Measurements from ENCODE around the gene MGST1.
A peak's percentile ranks its signal among the peaks of the same experiment; 100 is the strongest.
"Not testable (repeated sequence)": the region's sequence is repeated elsewhere in the genome, so short reads cannot be mapped to it uniquely, and the experiment has no call there.

The MGST1 gene

DNA sequence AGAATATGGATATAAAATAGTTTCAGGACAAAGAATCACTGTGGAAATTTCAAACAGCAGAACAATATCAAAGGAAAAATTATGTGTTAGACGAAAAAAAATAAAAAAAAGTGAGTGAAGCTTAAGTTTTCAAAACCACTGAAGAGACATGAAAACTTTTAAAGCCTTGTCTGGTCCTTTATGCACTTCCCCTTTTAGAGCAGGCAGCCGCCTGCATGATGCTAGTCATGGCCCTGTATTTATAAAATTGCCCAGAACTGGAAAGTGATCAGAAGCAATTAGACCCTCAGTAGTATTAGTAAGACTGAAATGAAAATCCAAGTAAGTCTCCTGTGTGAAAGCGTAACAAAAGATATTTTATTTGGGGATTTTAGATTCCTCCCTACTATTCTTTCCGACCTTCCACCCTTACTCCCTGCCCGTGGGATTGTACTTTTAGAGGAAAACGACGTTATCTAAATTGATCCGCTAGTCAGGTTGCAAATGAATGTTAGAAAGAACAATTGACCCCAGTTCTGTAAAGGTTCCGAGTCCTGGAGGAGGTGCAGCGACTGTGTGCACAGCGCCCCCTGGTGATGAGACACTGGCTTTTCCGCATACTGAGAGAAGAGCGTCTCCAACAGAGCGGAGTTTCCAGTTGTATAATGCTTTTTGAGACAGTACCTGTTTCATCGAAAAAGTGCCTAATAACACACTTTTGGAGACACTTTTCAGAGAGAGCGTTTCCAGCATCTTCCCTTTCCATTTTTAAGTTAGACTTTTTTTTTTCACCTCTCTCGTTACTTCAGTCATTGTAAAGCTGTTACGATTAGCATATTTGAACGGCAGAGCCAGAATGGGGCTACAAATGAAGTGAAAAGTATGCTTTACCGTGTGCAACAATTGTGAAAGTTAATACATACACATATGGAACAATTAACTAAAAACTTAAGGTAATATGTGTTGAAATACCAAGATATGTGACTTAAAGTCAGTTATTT lies 12.4 kb downstream of the MGST1 start:
- Histone ChIP-seq H3K36me3 (ENCODE audit: control insufficient read depth, insufficient read depth, low read length) (no peaks in the 10 kb centered on the region), H3K9ac (ENCODE audit: low read length) (no peak overlapping the region), H3K27me3 (ENCODE audit: control insufficient read depth, insufficient read depth, low read length) (no peaks in the 10 kb centered on the region), H3K4me1 (ENCODE audit: control insufficient read depth, insufficient read depth, low read length) (no peaks in the 10 kb centered on the region), H3K27ac (ENCODE audit: low read depth, low read length) (no peak overlapping the region), H3K4me3 (ENCODE audit: low read length) (no peak overlapping the region)

DNA sequence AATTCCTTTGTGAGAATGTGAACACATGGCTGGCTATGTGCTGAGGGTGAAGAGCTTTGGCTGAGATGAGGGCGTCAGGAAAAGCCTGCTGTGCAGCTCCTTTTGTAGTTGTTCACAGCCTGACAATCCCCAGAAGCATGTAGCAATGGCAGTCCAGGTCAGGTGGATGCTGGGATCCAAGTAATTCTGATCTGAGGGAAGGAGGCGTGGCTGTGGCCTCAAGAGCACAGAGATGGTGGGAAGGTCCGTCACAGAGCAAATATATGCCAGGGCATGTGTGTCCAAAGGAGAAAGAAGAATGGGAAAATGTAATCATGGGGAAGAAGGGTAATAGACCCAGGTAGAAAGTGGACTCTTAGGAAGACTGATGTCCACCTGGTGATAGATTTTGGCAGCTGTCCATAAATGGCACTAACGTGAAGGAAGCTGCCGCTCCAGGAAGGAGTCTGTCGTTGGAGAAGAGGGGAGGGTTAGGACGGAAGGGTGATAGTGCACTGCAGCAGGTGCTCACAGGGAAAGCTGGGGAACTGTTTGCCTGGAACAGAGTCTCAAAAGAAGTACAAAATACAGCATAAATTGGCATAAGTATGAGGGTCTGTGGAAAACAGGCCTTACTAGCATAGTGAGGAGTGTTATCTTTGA lies 13.8 kb downstream of the MGST1 start:
- H3K27ac ChIP-seq (ENCODE audit: low read depth, low read length) = no peak overlapping the region
- no peaks in the 10 kb centered on the region for H3K4me1 ChIP-seq (ENCODE audit: control insufficient read depth, insufficient read depth, low read length)
- no peak overlapping the region for H3K9ac ChIP-seq (ENCODE audit: low read length)
- H3K36me3 ChIP-seq (ENCODE audit: control insufficient read depth, insufficient read depth, low read length) = no peaks in the 10 kb centered on the region
- no peaks in the 10 kb centered on the region for H3K27me3 ChIP-seq (ENCODE audit: control insufficient read depth, insufficient read depth, low read length)
- no peak overlapping the region for H3K4me3 ChIP-seq (ENCODE audit: low read length)

DNA sequence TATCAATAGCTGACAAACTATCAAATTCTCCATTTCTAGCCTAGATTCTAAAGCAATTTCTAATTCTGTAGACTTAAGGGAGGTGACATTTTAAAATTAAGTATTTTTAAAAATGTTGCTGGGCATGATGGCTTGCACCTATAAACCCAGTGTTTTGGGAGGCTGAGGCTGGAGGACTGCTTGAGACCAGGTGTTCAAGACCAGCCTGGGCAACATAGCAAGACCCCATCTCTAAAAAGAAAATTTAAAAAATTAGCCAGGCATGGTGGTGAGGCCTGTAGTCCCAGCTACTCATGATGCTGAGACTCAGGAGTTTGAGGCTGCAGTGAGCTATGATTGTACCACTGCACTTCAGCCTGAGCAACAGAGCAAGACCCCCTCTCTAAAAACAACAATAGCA lies 15.1 kb downstream of the MGST1 start:
- H3K27ac ChIP-seq (ENCODE audit: low read depth, low read length) = no peak overlapping the region
- H3K4me3 ChIP-seq (ENCODE audit: low read length) = no peak overlapping the region
- no peaks in the 10 kb centered on the region for H3K4me1 ChIP-seq (ENCODE audit: control insufficient read depth, insufficient read depth, low read length)
- H3K36me3 ChIP-seq (ENCODE audit: control insufficient read depth, insufficient read depth, low read length) = no peaks in the 10 kb centered on the region
- H3K9ac ChIP-seq (ENCODE audit: low read length) = no peak overlapping the region
- no peaks in the 10 kb centered on the region for H3K27me3 ChIP-seq (ENCODE audit: control insufficient read depth, insufficient read depth, low read length)

DNA sequence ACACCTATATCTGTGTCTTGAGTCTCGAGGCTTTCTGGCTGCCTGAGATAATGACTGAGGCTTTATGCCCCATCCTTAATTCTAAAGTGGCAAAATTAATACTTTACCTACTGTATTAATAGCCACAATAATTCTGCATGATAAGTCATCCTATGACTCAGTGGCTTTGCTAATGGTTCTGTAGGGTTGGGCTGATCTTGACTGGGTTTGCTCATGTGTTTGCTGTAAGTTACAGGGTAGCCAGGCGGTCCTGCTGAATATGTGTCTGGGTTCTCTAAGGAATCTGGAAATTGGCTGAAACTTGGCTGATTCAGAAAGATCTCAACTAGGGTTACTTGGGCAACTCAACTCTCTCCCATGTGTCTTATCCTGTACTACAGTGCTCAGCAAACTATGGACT lies 21.7 kb downstream of the MGST1 start:
- no peak overlapping the region for H3K4me3 ChIP-seq (ENCODE audit: low read length)
- H3K4me1 ChIP-seq (ENCODE audit: control insufficient read depth, insufficient read depth, low read length) = no peaks in the 10 kb centered on the region

DNA sequence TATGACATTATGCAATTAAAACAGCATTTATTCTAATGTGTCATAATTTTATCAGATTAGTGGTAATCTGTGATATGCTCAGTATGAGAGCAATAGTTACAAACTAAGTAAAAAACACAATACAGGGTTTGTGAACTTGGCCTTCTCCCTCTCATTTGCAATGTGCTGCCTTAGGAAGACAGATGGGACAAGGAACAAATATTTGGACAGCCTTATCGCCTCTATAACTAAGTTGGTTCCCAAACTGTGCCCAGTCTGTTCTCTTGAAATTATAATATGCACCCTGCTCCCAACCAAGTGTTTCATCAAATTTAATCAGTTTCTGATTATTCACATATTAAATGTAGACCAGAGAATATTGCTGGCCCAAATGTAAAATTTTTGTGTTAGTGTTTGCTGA lies 22.7 kb downstream of the MGST1 start:
- Histone ChIP-seq H3K27ac (ENCODE audit: low read depth, low read length) (no peak overlapping the region), H3K36me3 (ENCODE audit: control insufficient read depth, insufficient read depth, low read length) (no peaks in the 10 kb centered on the region), H3K9ac (ENCODE audit: low read length) (no peak overlapping the region), H3K4me1 (ENCODE audit: control insufficient read depth, insufficient read depth, low read length) (no peaks in the 10 kb centered on the region), H3K4me3 (ENCODE audit: low read length) (no peak overlapping the region), H3K27me3 (ENCODE audit: control insufficient read depth, insufficient read depth, low read length) (no peaks in the 10 kb centered on the region)

More for the DNA sequence above, 21.7 kb downstream of the MGST1 start:
- no peaks in the 10 kb centered on the region for H3K36me3 ChIP-seq (ENCODE audit: control insufficient read depth, insufficient read depth, low read length)
- no peak overlapping the region for H3K9ac ChIP-seq (ENCODE audit: low read length)
- no peaks in the 10 kb centered on the region for H3K27me3 ChIP-seq (ENCODE audit: control insufficient read depth, insufficient read depth, low read length)
- no peak overlapping the region for H3K27ac ChIP-seq (ENCODE audit: low read depth, low read length)

DNA sequence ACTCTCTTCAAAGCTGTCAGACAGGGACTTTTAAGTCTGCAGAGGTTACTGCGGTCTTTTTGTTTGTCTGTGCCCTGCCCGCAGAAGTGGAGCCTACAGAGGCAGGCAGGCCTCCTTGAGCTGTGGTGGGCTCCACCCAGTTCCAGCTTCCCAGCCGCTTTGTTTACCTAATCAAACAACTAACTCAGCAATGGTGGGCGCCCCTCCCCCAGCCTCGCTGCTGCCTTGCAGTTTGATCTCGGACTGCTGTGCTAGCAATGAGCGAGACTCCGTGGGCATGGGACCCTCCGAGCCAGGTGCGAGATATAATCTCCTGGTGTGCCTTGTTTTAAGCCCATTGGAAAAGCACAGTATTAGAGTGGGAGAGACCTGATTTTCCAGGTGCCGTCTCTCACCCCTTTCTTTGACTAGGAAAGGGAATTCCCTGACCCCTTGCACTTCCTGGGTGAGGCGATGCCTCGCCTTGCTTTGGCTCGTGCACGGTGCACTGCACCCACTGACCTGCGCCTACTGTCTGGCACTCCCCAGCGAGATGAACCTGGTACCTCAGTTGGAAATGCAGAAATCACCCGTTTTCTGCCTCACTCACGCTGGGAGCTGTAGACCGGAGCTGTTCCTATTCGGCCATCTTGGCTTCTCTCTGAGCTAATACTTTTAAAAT lies 35.3 kb downstream of the MGST1 start:
- not testable (repeated sequence) for H3K4me3 ChIP-seq (ENCODE audit: low read length); H3K27ac ChIP-seq (ENCODE audit: low read depth, low read length); H3K9ac ChIP-seq (ENCODE audit: low read length); H3K27me3 ChIP-seq (ENCODE audit: control insufficient read depth, insufficient read depth, low read length); H3K4me1 ChIP-seq (ENCODE audit: control insufficient read depth, insufficient read depth, low read length); H3K36me3 ChIP-seq (ENCODE audit: control insufficient read depth, insufficient read depth, low read length)

DNA sequence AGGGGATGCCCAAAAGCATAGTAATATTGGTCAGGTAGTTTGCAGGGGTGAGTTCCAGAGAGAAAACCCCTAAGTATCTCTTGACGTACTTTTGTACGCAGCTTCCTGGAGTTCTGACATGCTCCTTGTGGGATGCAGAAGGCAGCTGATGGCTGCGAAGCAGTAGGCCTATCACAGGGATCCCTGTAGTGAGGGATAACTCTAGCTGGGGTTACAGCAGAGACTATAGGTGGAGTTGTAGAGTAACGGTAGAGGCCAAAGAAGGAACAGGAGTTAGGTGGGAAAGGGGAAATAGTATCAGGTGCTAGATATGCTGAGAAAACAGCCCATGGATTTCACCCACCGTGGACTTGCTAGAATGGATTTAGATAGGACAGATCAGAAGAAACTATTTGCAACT lies 37.3 kb downstream of the MGST1 start:
- no peak overlapping the region for H3K27ac ChIP-seq (ENCODE audit: low read depth, low read length)
- no peak overlapping the region for H3K9ac ChIP-seq (ENCODE audit: low read length)
- H3K27me3 ChIP-seq (ENCODE audit: control insufficient read depth, insufficient read depth, low read length) = no peaks in the 10 kb centered on the region
- H3K4me3 ChIP-seq (ENCODE audit: low read length) = no peak overlapping the region
- peaks cover 3% of the 10 kb centered on the region for H3K4me1 ChIP-seq (ENCODE audit: control insufficient read depth, insufficient read depth, low read length)
- H3K36me3 ChIP-seq (ENCODE audit: control insufficient read depth, insufficient read depth, low read length) = no peaks in the 10 kb centered on the region

DNA sequence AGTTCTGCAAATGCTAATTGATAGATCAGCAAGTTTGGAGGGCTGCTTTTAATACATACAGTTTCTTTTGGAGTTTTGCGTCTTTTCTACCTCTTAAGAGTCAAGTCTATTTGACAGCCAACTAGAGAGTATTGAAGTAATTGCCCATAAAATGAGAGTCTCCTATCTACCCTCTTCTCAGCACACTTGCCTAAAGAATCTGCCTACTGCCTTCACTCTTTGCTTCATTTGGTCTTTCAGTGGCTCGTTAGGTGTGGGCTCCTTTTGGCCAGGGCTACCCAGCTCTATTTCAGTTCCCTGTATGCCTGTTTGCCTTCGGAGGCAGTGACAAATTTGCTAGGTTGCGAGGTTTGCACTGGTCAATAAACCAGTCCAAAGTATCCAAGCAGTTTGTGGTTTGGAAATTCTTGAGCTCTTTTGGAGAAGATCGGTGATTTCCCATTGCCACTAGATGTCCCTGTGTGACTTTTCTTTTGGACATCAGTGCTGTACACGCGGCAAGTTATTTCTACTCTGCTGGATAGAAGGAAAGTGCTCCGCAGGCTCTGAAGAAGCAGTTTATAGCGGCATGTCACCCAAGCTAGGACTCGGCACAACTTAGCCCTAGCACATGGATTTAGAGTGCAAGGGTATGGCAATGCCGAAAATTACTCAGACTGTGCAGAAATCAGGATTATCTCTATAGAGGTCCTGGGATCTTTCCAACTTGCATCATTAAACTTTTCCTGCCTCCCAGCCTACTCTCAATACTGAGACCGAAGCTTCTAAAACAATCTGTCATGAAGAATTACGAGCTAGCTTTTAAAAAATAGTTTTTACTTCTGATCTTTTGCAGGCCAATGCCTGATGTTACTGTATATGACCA lies 38.6 kb downstream of the MGST1 start:
- H3K4me3 ChIP-seq (ENCODE audit: low read length) = peak overlapping the region; percentile 36
- H3K4me1 ChIP-seq (ENCODE audit: control insufficient read depth, insufficient read depth, low read length) = peaks cover 3% of the 10 kb centered on the region
- peak overlapping the region; percentile 46 for H3K27ac ChIP-seq (ENCODE audit: low read depth, low read length)
- no peak overlapping the region for H3K9ac ChIP-seq (ENCODE audit: low read length)
- no peaks in the 10 kb centered on the region for H3K27me3 ChIP-seq (ENCODE audit: control insufficient read depth, insufficient read depth, low read length)
- no peaks in the 10 kb centered on the region for H3K36me3 ChIP-seq (ENCODE audit: control insufficient read depth, insufficient read depth, low read length)

DNA sequence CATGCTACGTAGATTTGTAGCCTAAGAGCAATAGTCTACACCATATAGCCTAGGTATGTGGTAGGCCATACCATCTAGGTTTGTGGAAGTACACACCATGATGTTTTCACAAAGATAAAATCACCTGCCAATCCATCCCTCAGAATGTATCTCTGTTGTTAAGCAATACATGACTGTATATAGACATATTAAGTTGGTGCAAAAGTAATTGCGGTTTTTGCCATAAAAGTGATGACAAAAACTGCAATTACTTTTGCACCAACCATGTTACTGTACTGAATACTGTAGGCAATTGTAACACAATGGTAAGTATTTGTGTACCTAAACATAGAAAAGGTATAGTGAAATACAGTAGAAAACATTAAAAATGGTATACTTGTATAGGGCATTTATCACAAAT lies 40.5 kb downstream of the MGST1 start:
- Histone ChIP-seq H3K27me3 (ENCODE audit: control insufficient read depth, insufficient read depth, low read length) (no peaks in the 10 kb centered on the region), H3K27ac (ENCODE audit: low read depth, low read length) (no peak overlapping the region), H3K4me3 (ENCODE audit: low read length) (no peak overlapping the region), H3K36me3 (ENCODE audit: control insufficient read depth, insufficient read depth, low read length) (no peaks in the 10 kb centered on the region), H3K4me1 (ENCODE audit: control insufficient read depth, insufficient read depth, low read length) (peaks cover 3% of the 10 kb centered on the region), H3K9ac (ENCODE audit: low read length) (no peak overlapping the region)

DNA sequence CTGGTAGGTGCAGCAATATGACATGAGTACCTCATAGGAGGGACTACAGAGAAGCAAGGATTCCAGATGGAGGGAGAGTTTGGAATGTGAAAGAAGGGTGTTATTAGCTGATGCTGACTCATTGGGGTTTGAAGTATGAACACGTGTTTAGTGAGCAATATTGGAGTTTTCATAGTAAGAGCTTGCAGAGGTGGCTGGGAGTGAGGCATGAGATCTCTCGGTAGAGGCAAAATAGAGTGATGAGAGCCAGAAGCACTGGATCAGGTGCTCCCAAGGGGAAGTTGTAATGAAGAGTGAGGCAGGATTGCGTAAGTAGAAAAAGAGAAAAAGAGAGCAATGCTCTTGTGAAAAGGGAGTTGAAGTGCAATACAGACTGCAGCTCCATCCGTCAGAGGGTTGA lies 42.1 kb downstream of the MGST1 start:
- Histone ChIP-seq H3K4me1 (ENCODE audit: control insufficient read depth, insufficient read depth, low read length) (peaks cover 3% of the 10 kb centered on the region), H3K27ac (ENCODE audit: low read depth, low read length) (no peak overlapping the region)

DNA sequence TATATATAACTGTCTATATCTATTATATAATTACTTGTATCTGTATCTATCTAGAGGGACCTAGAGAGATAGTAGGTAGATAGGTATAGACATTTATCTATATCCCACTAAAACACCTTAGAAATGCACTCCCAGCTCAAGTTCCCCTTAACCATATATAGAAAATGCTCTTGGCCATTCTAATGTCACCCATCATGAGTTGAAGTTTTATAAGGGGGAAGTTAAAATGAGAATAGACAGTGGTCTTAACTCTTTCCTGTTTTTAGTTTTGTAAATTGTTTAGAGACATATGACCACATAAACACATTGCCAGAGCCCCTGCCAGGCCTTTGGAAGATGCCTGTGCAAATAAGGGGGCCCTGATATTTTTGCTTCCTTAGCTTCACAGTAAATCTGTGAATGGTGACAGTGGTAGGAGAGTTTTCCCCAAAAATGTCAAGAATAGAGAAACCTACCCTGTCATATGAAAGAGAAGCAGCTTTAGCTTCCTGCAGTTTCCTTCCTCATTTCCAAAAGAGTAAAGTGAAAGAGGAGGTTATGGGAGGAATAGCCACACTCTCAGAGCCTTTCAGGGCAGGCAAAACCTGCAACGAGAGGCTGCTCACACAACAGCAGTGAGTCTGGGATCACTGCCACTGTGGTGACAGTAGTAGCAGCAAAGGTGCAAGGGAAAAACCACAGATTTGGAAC lies 45.5 kb downstream of the MGST1 start:
- H3K27ac ChIP-seq (ENCODE audit: low read depth, low read length) = no peak overlapping the region
- H3K9ac ChIP-seq (ENCODE audit: low read length) = no peak overlapping the region
- no peaks in the 10 kb centered on the region for H3K4me1 ChIP-seq (ENCODE audit: control insufficient read depth, insufficient read depth, low read length)
- no peaks in the 10 kb centered on the region for H3K27me3 ChIP-seq (ENCODE audit: control insufficient read depth, insufficient read depth, low read length)
- no peaks in the 10 kb centered on the region for H3K36me3 ChIP-seq (ENCODE audit: control insufficient read depth, insufficient read depth, low read length)
- H3K4me3 ChIP-seq (ENCODE audit: low read length) = no peak overlapping the region

More for the DNA sequence above, 42.1 kb downstream of the MGST1 start:
- Histone ChIP-seq H3K9ac (ENCODE audit: low read length) (no peak overlapping the region), H3K27me3 (ENCODE audit: control insufficient read depth, insufficient read depth, low read length) (no peaks in the 10 kb centered on the region), H3K4me3 (ENCODE audit: low read length) (no peak overlapping the region), H3K36me3 (ENCODE audit: control insufficient read depth, insufficient read depth, low read length) (no peaks in the 10 kb centered on the region)

Measured in rectal smooth muscle tissue (tissue), 1 donor.